ENCODE results near the gene UTP3. TPM values are rescaled to one million over a fixed set of nuclear protein-coding genes. Genes with fewer than 3 reads are reported as not detected.
"Not testable (repeated sequence)": the region's sequence is repeated elsewhere in the genome, so short reads cannot be mapped to it uniquely, and the experiment has no call there.

The UTP3 gene, protein sequence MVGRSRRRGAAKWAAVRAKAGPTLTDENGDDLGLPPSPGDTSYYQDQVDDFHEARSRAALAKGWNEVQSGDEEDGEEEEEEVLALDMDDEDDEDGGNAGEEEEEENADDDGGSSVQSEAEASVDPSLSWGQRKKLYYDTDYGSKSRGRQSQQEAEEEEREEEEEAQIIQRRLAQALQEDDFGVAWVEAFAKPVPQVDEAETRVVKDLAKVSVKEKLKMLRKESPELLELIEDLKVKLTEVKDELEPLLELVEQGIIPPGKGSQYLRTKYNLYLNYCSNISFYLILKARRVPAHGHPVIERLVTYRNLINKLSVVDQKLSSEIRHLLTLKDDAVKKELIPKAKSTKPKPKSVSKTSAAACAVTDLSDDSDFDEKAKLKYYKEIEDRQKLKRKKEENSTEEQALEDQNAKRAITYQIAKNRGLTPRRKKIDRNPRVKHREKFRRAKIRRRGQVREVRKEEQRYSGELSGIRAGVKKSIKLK
- 10 to 100 TPM; 24.3 to 26.0 TPM for total RNA-seq

DNA sequence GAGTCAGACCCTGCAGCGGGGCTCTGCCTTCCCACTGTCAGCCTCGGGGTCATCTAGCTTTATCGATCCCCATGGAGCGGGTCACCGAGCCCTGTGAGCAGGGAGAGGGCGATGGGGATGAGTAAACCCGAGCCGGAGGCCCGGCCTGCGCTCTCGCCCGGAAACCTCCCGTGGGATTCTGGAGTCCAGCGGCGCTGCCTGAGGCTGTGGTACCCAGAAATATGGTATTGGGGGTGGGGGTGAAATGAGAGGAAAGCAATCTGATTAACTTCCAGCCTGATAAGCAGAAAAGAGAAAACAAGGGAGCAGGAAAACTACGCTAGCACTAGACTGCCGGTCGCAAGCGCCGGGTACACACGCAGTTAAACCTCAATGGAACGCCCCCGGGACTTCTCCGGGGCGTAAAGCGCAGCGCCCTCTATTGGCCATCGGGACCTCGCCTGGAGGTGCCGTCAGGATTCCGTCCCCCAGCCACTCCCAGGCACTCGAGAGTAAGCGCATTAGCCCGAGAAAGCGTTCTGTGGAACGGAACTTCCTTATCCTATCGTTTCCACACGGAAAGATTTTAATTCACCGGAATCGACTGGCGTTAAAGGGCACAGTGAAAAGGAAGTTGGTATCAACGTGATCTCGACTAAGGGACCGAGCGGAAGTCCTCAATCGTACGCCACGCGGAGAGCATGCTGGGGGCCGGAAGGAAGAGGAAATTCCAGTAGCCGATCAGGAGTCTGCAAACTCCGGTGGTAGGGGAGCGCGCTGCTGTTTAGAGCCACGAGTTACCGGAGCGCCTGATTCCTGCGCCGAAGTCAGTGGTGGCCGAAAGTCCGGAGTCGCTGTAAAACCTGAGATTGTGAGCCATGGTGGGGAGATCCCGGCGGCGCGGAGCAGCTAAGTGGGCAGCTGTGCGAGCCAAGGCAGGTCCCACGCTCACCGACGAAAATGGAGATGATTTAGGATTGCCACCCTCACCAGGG, at the start of gene UTP3:
Gene UTP3, plus strand, starts transcription at position 712 of the 974 bp plus-strand sequence. Its CDS starts 146 bp downstream, at position 858.
- peaks cover 11 to 17% of the 10 kb centered on the region in 2 donors for H3K36me3 Mint-ChIP-seq (ENCODE audit: insufficient read depth in 2 of 2)
- H3K27me3 Mint-ChIP-seq (ENCODE audit: low read depth): no peaks in the 10 kb centered on the region
- peaks cover 43% of the 10 kb centered on the region for H3K4me1 Mint-ChIP-seq (ENCODE audit: low read depth)
- DNase-seq (peak; percentile 93), ATAC-seq (replicated peaks in 1 of 2) (peak; percentile 92)
- peak within 1 kb of the TSS; percentile 97 to 99 for H3K4me3 Mint-ChIP-seq
- H3K27ac Mint-ChIP-seq: peak within 1 kb of the TSS; percentile 100
- H3K9me3 Mint-ChIP-seq: no peaks in the 10 kb centered on the region

DNA sequence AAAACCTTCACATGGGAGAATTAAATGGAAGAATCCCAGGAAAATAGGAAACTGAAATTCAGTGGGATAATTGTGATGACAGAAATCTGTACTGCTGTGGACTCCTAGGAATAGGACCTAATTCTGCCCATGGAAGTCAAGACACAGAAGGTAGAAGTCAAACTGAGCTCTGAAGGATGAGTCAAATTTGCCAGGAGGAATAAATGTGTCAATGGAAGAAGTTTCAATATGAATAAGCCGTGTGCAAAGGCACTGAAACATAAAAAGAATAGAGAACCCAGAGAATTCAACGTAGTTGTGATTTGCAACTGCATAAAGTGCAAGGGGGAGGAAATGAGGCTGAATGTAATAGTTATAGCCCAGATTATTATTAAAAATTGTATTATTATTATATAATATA, 48.1 kb upstream of the UTP3 start:
- no peak for DNase-seq
- peak overlapping the region; percentile 83 for H3K27ac Mint-ChIP-seq
- no peaks in the 10 kb centered on the region for H3K27me3 Mint-ChIP-seq (ENCODE audit: low read depth)
- H3K9me3 Mint-ChIP-seq: no peaks in the 10 kb centered on the region
- H3K4me3 Mint-ChIP-seq: peak overlapping the region in 1 of 2 donors; percentile 26
- ATAC-seq (replicated peaks in 1 of 2): peak; percentile 39 to 85
- no peaks in the 10 kb centered on the region for H3K36me3 Mint-ChIP-seq (ENCODE audit: insufficient read depth in 2 of 2)
- H3K4me1 Mint-ChIP-seq (ENCODE audit: low read depth): peaks cover 16% of the 10 kb centered on the region

DNA sequence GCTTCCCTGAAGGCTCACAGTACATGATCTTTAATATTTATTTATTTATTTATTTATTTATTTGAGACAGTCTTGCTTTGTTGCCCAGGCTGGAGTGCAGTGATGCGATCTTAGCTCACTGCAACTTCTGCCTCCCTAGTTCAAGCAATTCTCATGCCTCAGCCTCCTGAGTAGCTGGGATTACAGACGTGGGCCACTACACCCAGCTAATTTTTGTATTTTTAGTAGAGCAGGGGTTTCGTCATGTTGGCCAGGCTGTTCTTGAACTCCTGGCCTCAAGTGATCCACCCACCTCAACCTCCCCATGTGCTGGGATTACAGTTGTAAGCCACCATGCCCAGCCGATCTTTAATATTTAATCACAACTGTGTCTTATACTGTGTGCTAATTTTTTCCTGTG, 37.6 kb upstream of the UTP3 start:
- not testable (repeated sequence) for H3K36me3 Mint-ChIP-seq (ENCODE audit: insufficient read depth in 2 of 2); H3K27ac Mint-ChIP-seq; H3K4me1 Mint-ChIP-seq (ENCODE audit: low read depth); H3K27me3 Mint-ChIP-seq (ENCODE audit: low read depth); ATAC-seq (replicated peaks in 1 of 2); H3K9me3 Mint-ChIP-seq; H3K4me3 Mint-ChIP-seq; DNase-seq

DNA sequence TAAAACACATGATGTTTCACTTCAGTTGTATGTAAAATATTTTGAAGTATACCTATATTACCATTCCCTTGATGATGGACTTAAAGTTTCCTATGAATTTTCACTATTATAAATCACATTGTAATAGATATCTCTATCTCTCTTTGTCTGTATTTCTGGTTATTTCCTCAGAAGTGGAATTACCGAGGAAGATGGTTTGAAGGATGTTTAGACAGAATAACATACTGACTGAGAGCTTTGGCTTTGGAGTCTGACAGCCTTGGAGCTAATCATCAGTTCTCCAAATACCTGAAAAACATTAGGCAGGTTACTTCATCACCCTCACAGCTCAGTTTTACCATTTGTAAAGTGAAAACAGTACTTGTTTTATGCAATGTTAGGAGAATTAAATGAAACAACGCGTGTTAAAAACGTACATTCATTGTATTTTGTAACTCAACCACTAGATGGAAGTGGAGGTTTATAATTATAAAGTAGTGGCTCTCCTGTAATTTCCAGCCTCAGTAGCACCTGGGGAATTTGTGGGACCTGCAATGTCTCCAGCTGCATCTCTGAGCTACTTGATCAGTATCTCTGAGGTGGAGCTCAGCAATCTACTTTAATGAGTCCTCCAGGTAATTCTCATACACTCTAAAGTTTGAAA, 36.3 kb upstream of the UTP3 start:
- Mint-ChIP-seq H3K9me3 (no peaks in the 10 kb centered on the region), H3K36me3 (ENCODE audit: insufficient read depth in 2 of 2) (no peaks in the 10 kb centered on the region), H3K27ac (peak overlapping the region; percentile 17), H3K4me3 (no peak overlapping the region), H3K27me3 (ENCODE audit: low read depth) (no peaks in the 10 kb centered on the region), H3K4me1 (ENCODE audit: low read depth) (no peaks in the 10 kb centered on the region)
- peak in 1 of 2 donors; percentile 53 for ATAC-seq (replicated peaks in 1 of 2)
- no peak for DNase-seq

DNA sequence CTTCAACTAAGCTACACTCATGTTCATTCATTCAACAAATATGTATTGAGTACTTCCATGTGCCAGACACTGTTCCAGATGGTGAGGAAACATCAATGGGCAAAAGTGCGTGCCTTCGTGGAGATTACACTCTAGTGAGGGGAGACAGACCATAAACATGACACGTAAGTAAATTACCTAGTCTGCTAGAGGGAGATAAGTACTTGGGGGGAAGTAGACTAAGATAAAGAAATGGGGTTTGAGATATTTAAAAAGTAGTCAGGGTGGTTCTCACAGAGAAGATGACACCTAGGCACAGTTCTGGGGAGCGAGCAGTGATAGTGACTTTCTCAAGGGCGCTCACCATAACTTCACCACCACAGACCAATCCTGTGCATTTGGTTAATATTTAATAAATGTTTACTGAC, 33.7 kb upstream of the UTP3 start:
- ATAC-seq (replicated peaks in 1 of 2): no peak
- H3K4me3 Mint-ChIP-seq: no peak overlapping the region
- H3K36me3 Mint-ChIP-seq (ENCODE audit: insufficient read depth in 2 of 2): no peaks in the 10 kb centered on the region

DNA sequence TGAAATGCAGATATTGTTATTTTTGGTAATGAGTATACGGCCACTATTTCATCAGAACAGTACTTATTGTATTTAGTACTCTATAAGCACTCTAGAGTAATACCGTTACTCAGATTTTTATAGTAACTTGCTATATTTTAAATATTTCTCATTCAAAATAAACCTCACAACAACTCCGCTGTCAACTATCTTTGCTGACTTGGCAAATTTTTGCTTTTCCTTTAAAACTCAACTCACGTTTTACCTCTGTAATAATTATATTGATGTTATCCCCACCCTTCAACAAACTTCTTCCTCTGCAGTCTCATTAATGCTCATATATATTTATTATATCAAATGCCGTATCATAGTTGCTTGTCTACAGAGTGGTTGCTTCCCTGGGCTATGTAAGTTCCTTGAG, 31.0 kb upstream of the UTP3 start:
- H3K9me3 Mint-ChIP-seq: no peaks in the 10 kb centered on the region
- H3K27ac Mint-ChIP-seq: no peak overlapping the region
- peaks cover 11% of the 10 kb centered on the region for H3K4me1 Mint-ChIP-seq (ENCODE audit: low read depth)
- ATAC-seq (replicated peaks in 1 of 2): no peak
- H3K4me3 Mint-ChIP-seq: no peak overlapping the region
- H3K36me3 Mint-ChIP-seq (ENCODE audit: insufficient read depth in 2 of 2): no peaks in the 10 kb centered on the region
- no peak for DNase-seq
- H3K27me3 Mint-ChIP-seq (ENCODE audit: low read depth): no peaks in the 10 kb centered on the region

More for the DNA sequence above, 33.7 kb upstream of the UTP3 start:
- DNase-seq: no peak
- no peaks in the 10 kb centered on the region for H3K4me1 Mint-ChIP-seq (ENCODE audit: low read depth)
- no peaks in the 10 kb centered on the region for H3K9me3 Mint-ChIP-seq
- H3K27ac Mint-ChIP-seq: no peak overlapping the region
- H3K27me3 Mint-ChIP-seq (ENCODE audit: low read depth): no peaks in the 10 kb centered on the region

DNA sequence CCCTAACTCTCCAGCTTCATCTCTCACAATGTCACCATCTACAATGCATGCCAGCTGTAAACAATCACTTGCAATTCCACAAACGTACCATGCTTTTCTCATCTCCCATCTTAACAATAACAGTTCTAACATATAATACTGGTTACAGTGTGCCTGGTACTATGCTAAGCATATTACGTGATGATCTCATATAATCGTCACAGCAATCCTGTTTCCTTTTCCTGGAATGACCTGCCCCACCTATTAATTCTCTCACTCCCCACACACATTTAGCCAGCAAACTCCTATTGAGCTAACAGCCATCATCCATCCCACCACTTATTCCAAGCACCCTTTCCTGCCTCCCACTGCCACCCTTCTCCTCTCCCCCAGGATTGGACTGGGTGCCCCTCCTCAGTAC, 29.9 kb upstream of the UTP3 start:
- ATAC-seq (replicated peaks in 1 of 2): no peak
- no peaks in the 10 kb centered on the region for H3K36me3 Mint-ChIP-seq (ENCODE audit: insufficient read depth in 2 of 2)

DNA sequence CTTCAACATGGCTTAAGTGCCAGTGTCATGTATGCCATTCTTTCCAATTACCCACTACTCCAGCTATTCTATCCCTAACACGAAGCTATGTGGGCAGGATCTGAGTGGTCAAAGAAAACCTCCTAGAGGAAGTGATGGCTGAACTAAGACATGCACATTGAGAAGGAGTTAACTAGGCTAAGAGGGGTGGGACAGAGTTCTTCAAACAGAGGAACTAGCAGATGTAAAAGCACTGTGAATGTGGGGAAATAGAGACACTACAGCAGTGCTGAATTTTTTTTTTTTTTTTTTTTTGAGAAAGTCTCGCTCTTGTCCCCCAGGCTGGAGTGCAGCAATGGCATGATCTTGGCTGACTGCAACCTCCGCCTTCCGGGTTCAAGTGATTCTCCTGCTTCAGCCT, 28.2 kb upstream of the UTP3 start:
- Mint-ChIP-seq H3K27ac (no peak overlapping the region), H3K36me3 (ENCODE audit: insufficient read depth in 2 of 2) (no peaks in the 10 kb centered on the region)

More for the DNA sequence above, 29.9 kb upstream of the UTP3 start:
- no peak overlapping the region for H3K4me3 Mint-ChIP-seq
- H3K27me3 Mint-ChIP-seq (ENCODE audit: low read depth): no peaks in the 10 kb centered on the region
- no peak for DNase-seq
- peaks cover 11% of the 10 kb centered on the region for H3K4me1 Mint-ChIP-seq (ENCODE audit: low read depth)
- H3K27ac Mint-ChIP-seq: no peak overlapping the region
- no peaks in the 10 kb centered on the region for H3K9me3 Mint-ChIP-seq

DNA sequence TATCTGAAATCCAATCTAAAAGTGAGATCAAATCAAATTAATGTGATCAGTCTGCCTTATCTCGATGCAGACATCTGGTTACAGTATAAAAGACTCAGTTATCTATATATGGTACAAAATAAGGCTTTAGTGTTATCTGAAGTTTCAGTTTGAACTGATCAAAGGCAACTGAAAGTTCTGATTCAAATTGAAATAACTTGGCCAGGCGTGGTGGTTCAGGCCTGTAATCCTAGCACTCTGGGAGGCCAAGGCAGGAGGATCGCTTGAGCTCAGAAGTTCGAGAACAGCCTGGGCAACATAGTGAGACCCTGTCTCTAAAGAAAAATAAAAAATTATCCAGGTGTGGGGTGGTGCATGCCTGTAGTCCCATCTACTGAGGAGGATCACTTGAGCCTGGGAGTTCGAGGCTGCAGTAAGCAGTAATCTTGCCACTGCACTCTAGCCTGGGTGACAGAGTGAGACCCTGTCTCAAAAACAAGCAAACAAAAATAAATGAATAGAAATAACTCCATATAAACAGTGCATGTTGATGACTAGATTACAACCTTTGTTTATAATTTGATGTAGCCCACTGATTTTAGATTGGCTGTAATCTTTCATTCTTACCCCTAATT, 26.9 kb upstream of the UTP3 start:
- ATAC-seq (replicated peaks in 1 of 2): peak; percentile 86 to 90
- H3K36me3 Mint-ChIP-seq (ENCODE audit: insufficient read depth in 2 of 2); H3K27me3 Mint-ChIP-seq (ENCODE audit: low read depth); H3K4me3 Mint-ChIP-seq; H3K27ac Mint-ChIP-seq; H3K9me3 Mint-ChIP-seq: not testable (repeated sequence)
- H3K4me1 Mint-ChIP-seq (ENCODE audit: low read depth): peaks cover 11% of the 10 kb centered on the region
- DNase-seq: peak; percentile 29 to 41

More for the DNA sequence above, 28.2 kb upstream of the UTP3 start:
- H3K27me3 Mint-ChIP-seq (ENCODE audit: low read depth): no peaks in the 10 kb centered on the region
- H3K9me3 Mint-ChIP-seq: no peaks in the 10 kb centered on the region
- peaks cover 11% of the 10 kb centered on the region for H3K4me1 Mint-ChIP-seq (ENCODE audit: low read depth)
- H3K4me3 Mint-ChIP-seq: no peak overlapping the region
- DNase-seq: no peak
- no peak for ATAC-seq (replicated peaks in 1 of 2)

DNA sequence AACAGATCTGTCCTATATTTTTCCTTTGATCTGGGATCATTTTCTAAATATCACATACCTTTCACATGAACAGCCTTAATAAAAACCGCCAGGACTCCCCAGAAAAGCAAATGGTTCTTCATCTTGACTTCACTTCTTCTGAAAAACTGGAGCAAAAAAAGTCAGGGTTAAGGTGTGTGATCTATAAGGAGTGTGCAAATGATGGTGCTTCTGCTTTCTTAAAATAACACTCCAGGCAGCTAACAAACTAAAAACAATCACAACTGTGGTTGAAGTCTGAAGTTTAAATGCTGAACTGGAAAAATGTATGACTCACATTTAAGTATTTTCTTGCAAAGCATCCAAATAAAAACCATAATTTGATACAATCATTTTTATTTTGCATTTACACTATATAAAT, 22.0 kb upstream of the UTP3 start, which contains the start of gene JCHAIN:
Gene JCHAIN, minus strand, starts transcription at position 140 of the 400 bp plus-strand sequence. Its CDS starts 18 bp downstream, at position 122.
- no peaks in the 10 kb centered on the region for H3K9me3 Mint-ChIP-seq
- H3K27me3 Mint-ChIP-seq (ENCODE audit: low read depth): no peaks in the 10 kb centered on the region

DNA sequence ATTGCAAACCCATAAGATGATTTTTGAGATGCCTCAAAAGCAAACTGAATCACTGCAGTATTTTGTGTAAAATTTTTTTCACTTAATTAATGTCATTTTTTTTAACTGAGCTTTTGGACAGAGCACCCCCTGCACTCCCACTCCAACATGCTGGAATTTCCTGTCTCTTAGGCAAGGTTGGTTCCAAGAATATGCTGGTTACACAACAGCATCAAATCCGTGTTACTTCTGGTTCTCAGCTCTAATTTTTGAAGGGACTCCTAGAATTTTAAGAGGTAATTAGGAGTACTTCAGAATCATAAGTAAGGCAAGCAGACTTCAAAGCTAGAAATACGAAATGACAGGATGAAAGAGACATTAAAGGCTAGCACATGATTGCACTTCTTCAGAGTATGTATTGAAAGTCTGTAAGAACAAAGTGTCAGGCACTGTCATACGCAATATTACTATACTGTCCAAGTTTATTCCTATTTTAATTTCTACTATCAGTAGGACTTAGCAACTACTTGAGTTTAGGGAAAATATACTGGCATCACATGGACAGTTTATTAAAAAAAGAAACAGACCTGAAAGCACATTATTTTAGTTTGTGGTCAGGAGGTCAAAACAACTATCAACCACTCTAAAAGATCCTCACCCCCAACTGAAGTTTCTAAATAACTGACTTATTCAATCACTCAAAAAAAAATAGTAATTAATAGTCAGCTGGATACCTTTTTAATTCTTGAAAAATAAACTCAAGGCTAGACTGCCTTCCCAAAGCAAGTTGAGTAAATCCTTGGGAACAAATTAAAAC, 20.4 kb upstream of the UTP3 start:
- Mint-ChIP-seq H3K4me1 (ENCODE audit: low read depth) (no peaks in the 10 kb centered on the region), H3K4me3 (no peak overlapping the region), H3K27me3 (ENCODE audit: low read depth) (no peaks in the 10 kb centered on the region), H3K27ac (no peak overlapping the region), H3K9me3 (no peaks in the 10 kb centered on the region), H3K36me3 (ENCODE audit: insufficient read depth in 2 of 2) (no peaks in the 10 kb centered on the region)
- no peak for DNase-seq
- no peak for ATAC-seq (replicated peaks in 1 of 2)

More for the DNA sequence above, 22.0 kb upstream of the UTP3 start, which contains the start of gene JCHAIN:
- Mint-ChIP-seq H3K27ac (no peak within 1 kb of the TSS), H3K36me3 (ENCODE audit: insufficient read depth in 2 of 2) (no peaks in the 10 kb centered on the region), H3K4me1 (ENCODE audit: low read depth) (peaks cover 6% of the 10 kb centered on the region), H3K4me3 (no peak within 1 kb of the TSS)
- ATAC-seq (replicated peaks in 1 of 2) (no peak), DNase-seq (no peak)

Data from activated T-cell treated with anti-CD3 and anti-CD28 coated beads, Interleukin-2, amount 50 U/mL, for 72 hours (primary cell).